OCI-LY7 (cell line): ENCODE data around the gene FANCE. TPM values are rescaled to one million over a fixed set of nuclear protein-coding genes. Genes with fewer than 3 reads are reported as not detected.

Experiments used
- BruUV-seq: library from RNA; stranded (reverse); fragments of 400-500 nt; replicated peaks from 2 replicates; lab custom pipeline; 2021; lab: Mats Ljungman, UMichigan
- CTCF ChIA-PET: fragments of 300-600 bp; sonication (Branson Sonifier 250); formaldehyde crosslinking; loops from one replicate; lab custom pipeline; 2022; ENCODE audit warnings: antibody characterized with exemption; ENCODE audit not compliant: unreplicated experiment; lab: Charles Lee
- POLR2A ChIA-PET: fragments of 300-600 bp; sonication (Branson Sonifier 250); formaldehyde crosslinking; loops from one replicate; lab custom pipeline; 2022; ENCODE audit warnings: antibody characterized with exemption; lab: Charles Lee
- DNase-seq: peaks from one replicate; pipeline ENCODE4 v3.0.0-alpha.2; 2015; ENCODE audit warnings: low spot score
- H2AFZ ChIP-seq: fragments of 200-600 bp; sonication (generic), shearing (Covaris generic); 2 replicates; pipeline ENCODE4 v1.6.1; 2014; ENCODE audit warnings: mild to moderate bottlenecking, antibody characterized with exemption, low read length, moderate library complexity
- H3K27ac ChIP-seq: fragments of 200-600 bp; sonication (generic); 2 replicates; pipeline ENCODE4 v1.5.1; 2014; ENCODE audit warnings: mixed run types, low read depth, mild to moderate bottlenecking, moderate library complexity, low read length, inconsistent platforms; ENCODE audit not compliant: poor library complexity, severe bottlenecking
- H3K36me3 ChIP-seq: fragments of 200-600 bp; sonication (generic); 2 replicates; pipeline ENCODE4 v1.6.1; 2014; ENCODE audit warnings: mild to moderate bottlenecking, antibody characterized with exemption, low read length, moderate library complexity, mixed read lengths; ENCODE audit not compliant: insufficient read depth
- H3K4me1 ChIP-seq: fragments of 200-600 bp; sonication (generic); 2 replicates; pipeline ENCODE4 v1.5.1; 2014; ENCODE audit warnings: mild to moderate bottlenecking, low read length; ENCODE audit not compliant: insufficient read depth, poor library complexity, severe bottlenecking
- H3K4me2 ChIP-seq: fragments of 200-600 bp; sonication (generic); 2 replicates; pipeline ENCODE4 v1.6.1; 2014; ENCODE audit warnings: mild to moderate bottlenecking, low read length
- H3K4me3 ChIP-seq: fragments of 200-600 bp; sonication (generic); 2 replicates; pipeline ENCODE4 v1.5.1; 2014; ENCODE audit warnings: mild to moderate bottlenecking, low read depth, low read length; ENCODE audit not compliant: poor library complexity, severe bottlenecking
- H3K79me2 ChIP-seq: fragments of 200-600 bp; sonication (generic); 2 replicates; pipeline ENCODE4 v1.6.1; 2016; ENCODE audit warnings: low read depth, mild to moderate bottlenecking, low read length, moderate library complexity, mixed read lengths; ENCODE audit not compliant: insufficient read depth
- H3K9me2 ChIP-seq: fragments of 200-600 bp; sonication (generic); 2 replicates; pipeline ENCODE4 v1.6.1; 2016; ENCODE audit warnings: mild to moderate bottlenecking, low read length, mixed read lengths; ENCODE audit not compliant: insufficient read depth
- H3K9me3 ChIP-seq: fragments of 200-600 bp; sonication (generic); 2 replicates; pipeline ENCODE4 v1.6.1; 2014; ENCODE audit warnings: mild to moderate bottlenecking, mixed run types, low read length, mixed read lengths
- H4K20me1 ChIP-seq: fragments of 200-600 bp; sonication (generic); 2 replicates; pipeline ENCODE4 v1.6.1; 2014; ENCODE audit warnings: mild to moderate bottlenecking, antibody characterized with exemption, low read length, moderate library complexity, mixed read lengths; ENCODE audit not compliant: insufficient read depth
- EZH2phosphoT487 ChIP-seq: fragments of 200-600 bp; sonication (generic); IDR thresholded peaks from 2 replicates; pipeline ENCODE4 v1.6.1; 2018; ENCODE audit warnings: low read depth, borderline replicate concordance, mild to moderate bottlenecking, mixed run types, antibody characterized with exemption, low read length, moderate library complexity, mixed read lengths
- intact Hi-C: fragments of 100-400 bp; cut with micrococcal nuclease; formaldehyde crosslinking; loops from one replicate; pipeline ENCODE4 v1.10.0; 2022; ENCODE audit not compliant: unreplicated experiment
- total RNA-seq, 2 experiments: library from RNA; depleted of rRNA in 1 of 2; stranded (reverse); fragments of >200 nt in 1 of 2; shearing (Covaris generic) in 1 of 2; gene quantifications; 2 replicates each; pipeline ENCODE4 v1.2.3, GENCODE V29; 2014 to 2022
- TF ChIP-seq, protein P1 (sequence below): fragments of 200-600 bp; sonication (generic); conservative IDR thresholded peaks from 2 replicates; pipeline ENCODE4 v1.5.1; 2014; ENCODE audit warnings: mild to moderate bottlenecking, antibody characterized with exemption, low read length, moderate library complexity, mixed read lengths

The FANCE gene
- total RNA-seq, 2 experiments from 2014 or later: 14.4 to 17.4 TPM

DNA sequence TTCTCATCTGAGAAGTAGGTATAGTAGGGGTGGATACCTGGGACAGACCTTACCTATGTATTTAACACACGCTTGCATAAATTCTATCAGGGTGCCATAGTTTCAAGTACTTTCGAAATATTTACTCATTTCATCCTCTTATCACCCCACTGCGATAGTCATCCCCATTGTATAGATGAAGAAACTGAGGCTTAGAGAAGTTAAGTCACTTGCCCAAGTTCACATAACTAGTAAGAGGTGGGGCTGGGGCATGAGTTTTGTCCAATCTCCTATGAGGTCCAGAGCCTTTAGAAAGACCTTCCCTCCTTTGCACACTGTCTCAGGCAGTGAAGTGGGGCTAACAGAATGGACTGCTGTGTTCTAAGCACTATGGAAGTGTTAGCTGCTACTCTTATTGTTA, 54.4 kb downstream of the FANCE start:
- Histone ChIP-seq H2AFZ (no peak overlapping the region), H3K9me3 (no peaks in the 10 kb centered on the region), H3K36me3 (no peaks in the 10 kb centered on the region), H4K20me1 (no peaks in the 10 kb centered on the region), H3K79me2 (no peaks in the 10 kb centered on the region), H3K4me1 (peaks cover 11% of the 10 kb centered on the region), H3K27ac (no peak overlapping the region), H3K4me2 (no peak overlapping the region), H3K4me3 (no peak overlapping the region), H3K9me2 (no peaks in the 10 kb centered on the region)
- intact Hi-C loops: no loop called here
- TF ChIP-seq, protein P1, sequence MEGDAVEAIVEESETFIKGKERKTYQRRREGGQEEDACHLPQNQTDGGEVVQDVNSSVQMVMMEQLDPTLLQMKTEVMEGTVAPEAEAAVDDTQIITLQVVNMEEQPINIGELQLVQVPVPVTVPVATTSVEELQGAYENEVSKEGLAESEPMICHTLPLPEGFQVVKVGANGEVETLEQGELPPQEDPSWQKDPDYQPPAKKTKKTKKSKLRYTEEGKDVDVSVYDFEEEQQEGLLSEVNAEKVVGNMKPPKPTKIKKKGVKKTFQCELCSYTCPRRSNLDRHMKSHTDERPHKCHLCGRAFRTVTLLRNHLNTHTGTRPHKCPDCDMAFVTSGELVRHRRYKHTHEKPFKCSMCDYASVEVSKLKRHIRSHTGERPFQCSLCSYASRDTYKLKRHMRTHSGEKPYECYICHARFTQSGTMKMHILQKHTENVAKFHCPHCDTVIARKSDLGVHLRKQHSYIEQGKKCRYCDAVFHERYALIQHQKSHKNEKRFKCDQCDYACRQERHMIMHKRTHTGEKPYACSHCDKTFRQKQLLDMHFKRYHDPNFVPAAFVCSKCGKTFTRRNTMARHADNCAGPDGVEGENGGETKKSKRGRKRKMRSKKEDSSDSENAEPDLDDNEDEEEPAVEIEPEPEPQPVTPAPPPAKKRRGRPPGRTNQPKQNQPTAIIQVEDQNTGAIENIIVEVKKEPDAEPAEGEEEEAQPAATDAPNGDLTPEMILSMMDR: no peak
- TF ChIP-seq EZH2phosphoT487: no peak
- ChIA-PET POLR2A (no interaction called here), CTCF (no interaction called here)
- no peak for DNase-seq
- no TSS peak for BruUV-seq

DNA sequence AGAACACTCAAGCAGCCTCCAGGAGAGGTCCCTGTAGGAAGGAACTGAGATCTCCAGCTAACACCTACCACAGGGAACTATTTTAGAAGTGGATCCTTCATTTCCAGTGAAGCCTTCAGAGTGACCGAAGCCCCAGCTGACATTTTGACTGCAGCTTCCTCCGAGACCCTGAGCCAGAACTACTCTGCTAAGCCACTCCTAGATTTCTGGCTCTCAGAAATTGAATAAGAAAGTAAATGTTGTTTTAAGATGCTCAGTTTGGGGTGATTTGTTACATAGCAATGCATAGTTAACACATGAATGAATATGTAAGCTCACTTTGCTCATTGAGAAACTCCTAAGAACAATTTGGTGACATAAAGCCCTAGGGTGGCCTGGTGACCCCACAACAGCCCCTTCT, 55.1 kb downstream of the FANCE start:
- H3K9me3 ChIP-seq: no peaks in the 10 kb centered on the region
- no TSS peak for BruUV-seq
- POLR2A ChIA-PET: interaction anchor here (0.9 kb wide), 1 partner anchor 10 kb away, joined by 3 read pairs; no protein-coding TSS in a partner anchor

DNA sequence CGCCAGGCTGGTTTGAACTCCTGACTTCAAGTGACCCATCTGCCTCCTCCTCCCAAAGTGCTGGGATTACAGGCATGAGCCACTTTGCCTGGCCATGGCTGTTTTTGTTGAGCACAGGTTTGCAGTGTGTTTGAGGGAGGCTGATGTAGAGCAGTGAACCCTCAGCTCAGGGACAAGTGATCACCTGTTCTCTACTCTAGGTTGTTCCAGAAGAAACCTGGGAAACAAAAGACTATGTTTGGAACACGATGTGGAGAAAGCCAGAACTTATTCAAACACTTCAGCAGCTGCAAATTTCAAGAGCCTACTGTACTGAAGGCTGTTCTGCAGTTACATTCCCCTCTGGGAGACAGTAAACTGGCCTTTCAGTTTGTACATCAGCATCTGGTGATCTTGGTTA, 55.9 kb downstream of the FANCE start:
- POLR2A ChIA-PET: no interaction called here
- Histone ChIP-seq H3K4me1 (peaks cover 11% of the 10 kb centered on the region), H3K36me3 (no peaks in the 10 kb centered on the region), H2AFZ (no peak overlapping the region), H4K20me1 (no peaks in the 10 kb centered on the region), H3K4me2 (no peak overlapping the region), H3K79me2 (no peaks in the 10 kb centered on the region), H3K9me3 (no peaks in the 10 kb centered on the region), H3K27ac (no peak overlapping the region), H3K4me3 (no peak overlapping the region), H3K9me2 (no peaks in the 10 kb centered on the region)
- intact Hi-C loops: no loop called here
- CTCF ChIA-PET: no interaction called here
- DNase-seq: no peak
- no TSS peak for BruUV-seq
- TF ChIP-seq, protein P1: no peak
- TF ChIP-seq EZH2phosphoT487: no peak

More for the DNA sequence above, 55.1 kb downstream of the FANCE start:
- Histone ChIP-seq H3K4me1 (peaks cover 11% of the 10 kb centered on the region), H4K20me1 (no peaks in the 10 kb centered on the region), H3K9me2 (no peaks in the 10 kb centered on the region), H3K36me3 (no peaks in the 10 kb centered on the region), H3K27ac (no peak overlapping the region), H3K79me2 (no peaks in the 10 kb centered on the region), H3K4me3 (no peak overlapping the region), H2AFZ (no peak overlapping the region), H3K4me2 (no peak overlapping the region)
- CTCF ChIA-PET: no interaction called here
- intact Hi-C loops: no loop called here
- no peak for DNase-seq
- TF ChIP-seq EZH2phosphoT487: no peak
- TF ChIP-seq, protein P1: no peak
